C4-2B (cell line): ENCODE results near the gene LRBA.
"Not testable (repeated sequence)": the region's sequence is repeated elsewhere in the genome, so short reads cannot be mapped to it uniquely, and the experiment has no call there.

Source experiments
- ZFX ChIP-seq: fragments of 450-650 bp; IDR thresholded peaks from 2 replicates; pipeline ENCODE4 v1.6.1; 2017
- TF ChIP-seq, protein P1 (sequence below): fragments of 450-650 bp; conservative IDR thresholded peaks from 2 replicates; pipeline ENCODE4 v1.5.1; 2017; ENCODE audit warnings: mild to moderate bottlenecking

DNA sequence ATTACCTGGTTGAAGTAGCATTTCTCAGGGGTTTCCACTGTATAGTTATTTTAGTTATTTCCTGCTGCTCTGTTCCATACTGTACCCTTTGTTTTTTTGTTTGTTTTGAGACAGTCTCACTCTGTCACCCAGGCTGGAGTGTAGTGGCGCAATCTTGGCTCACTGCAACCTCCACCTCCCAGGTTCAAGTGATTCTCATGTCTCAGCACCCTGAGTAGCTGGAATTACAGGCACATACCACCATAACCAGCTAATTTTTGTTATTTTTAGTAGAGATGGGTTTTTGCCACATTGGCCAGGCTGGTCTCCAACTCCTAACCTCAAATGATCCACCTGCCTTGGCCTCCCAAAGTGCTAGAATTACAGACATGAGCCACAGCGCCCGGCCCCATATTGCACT, 457.3 kb downstream of the LRBA start:
- TF ChIP-seq, protein P1, sequence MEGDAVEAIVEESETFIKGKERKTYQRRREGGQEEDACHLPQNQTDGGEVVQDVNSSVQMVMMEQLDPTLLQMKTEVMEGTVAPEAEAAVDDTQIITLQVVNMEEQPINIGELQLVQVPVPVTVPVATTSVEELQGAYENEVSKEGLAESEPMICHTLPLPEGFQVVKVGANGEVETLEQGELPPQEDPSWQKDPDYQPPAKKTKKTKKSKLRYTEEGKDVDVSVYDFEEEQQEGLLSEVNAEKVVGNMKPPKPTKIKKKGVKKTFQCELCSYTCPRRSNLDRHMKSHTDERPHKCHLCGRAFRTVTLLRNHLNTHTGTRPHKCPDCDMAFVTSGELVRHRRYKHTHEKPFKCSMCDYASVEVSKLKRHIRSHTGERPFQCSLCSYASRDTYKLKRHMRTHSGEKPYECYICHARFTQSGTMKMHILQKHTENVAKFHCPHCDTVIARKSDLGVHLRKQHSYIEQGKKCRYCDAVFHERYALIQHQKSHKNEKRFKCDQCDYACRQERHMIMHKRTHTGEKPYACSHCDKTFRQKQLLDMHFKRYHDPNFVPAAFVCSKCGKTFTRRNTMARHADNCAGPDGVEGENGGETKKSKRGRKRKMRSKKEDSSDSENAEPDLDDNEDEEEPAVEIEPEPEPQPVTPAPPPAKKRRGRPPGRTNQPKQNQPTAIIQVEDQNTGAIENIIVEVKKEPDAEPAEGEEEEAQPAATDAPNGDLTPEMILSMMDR: not testable (repeated sequence)
- TF ChIP-seq ZFX: not testable (repeated sequence)
